ENCODE measurements around the gene HDAC4. TPM values are rescaled to one million over a fixed set of nuclear protein-coding genes. Genes with fewer than 3 reads are reported as not detected.

Gene HDAC4
- total and polyA plus RNA-seq, 2 experiments from 2014 or later: 9.3 to 10.8 TPM

DNA sequence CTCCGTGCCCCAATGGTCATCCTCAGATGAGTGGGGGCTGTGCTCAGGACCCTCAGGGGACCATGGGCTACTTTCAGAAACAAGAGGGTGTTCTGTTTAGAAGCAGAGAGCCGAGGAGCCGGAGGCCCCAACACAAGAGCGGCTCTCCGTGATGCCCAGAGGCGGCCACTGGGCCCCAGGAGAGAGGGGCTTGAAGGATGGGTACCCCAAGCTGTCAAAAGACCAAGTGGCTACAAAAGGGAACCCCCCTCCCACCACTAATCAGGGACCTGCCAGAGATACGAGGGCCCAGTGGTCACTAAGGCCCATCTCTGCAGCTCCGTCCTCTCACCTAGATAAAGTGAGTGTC lies 93.6 kb downstream of the HDAC4 start:
- H3K9me2 ChIP-seq (replicated peaks; ENCODE audit: insufficient read depth): no peaks in the 10 kb centered on the region
- peaks cover 84% of the 10 kb centered on the region for H3K79me2 ChIP-seq
- no peak overlapping the region for H3K27ac ChIP-seq
- no peak overlapping the region for H3K4me3 ChIP-seq
- no peak for DNase-seq (ENCODE audit: low spot score)
- no peak overlapping the region for H2AFZ ChIP-seq
- H3K4me2 ChIP-seq: no peak overlapping the region
- no peaks in the 10 kb centered on the region for H4K20me1 ChIP-seq (ENCODE audit: insufficient read depth, poor library complexity, severe bottlenecking)
- no peaks in the 10 kb centered on the region for H3K36me3 ChIP-seq (replicated peaks; ENCODE audit: insufficient read depth, low read depth)
- 89% methylated on average over 7 of the region's 8 CpGs for WGBS (ENCODE audit: low lambda C conversion rate, missing lambda C conversion rate)
- H3K27me3 ChIP-seq: no peaks in the 10 kb centered on the region
- TF ChIP-seq, protein P1, sequence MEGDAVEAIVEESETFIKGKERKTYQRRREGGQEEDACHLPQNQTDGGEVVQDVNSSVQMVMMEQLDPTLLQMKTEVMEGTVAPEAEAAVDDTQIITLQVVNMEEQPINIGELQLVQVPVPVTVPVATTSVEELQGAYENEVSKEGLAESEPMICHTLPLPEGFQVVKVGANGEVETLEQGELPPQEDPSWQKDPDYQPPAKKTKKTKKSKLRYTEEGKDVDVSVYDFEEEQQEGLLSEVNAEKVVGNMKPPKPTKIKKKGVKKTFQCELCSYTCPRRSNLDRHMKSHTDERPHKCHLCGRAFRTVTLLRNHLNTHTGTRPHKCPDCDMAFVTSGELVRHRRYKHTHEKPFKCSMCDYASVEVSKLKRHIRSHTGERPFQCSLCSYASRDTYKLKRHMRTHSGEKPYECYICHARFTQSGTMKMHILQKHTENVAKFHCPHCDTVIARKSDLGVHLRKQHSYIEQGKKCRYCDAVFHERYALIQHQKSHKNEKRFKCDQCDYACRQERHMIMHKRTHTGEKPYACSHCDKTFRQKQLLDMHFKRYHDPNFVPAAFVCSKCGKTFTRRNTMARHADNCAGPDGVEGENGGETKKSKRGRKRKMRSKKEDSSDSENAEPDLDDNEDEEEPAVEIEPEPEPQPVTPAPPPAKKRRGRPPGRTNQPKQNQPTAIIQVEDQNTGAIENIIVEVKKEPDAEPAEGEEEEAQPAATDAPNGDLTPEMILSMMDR (IDR thresholded peaks at IDR 0.05; ENCODE audit: poor library complexity): no peak
- TF ChIP-seq EZH2phosphoT487 (IDR thresholded peaks at IDR 0.05; ENCODE audit: low read depth, severe bottlenecking, unreplicated experiment) (no peak), EZH2 (IDR thresholded peaks at IDR 0.05; ENCODE audit: borderline replicate concordance) (no peak)
- H3K9me3 ChIP-seq (ENCODE audit: low read depth): no peaks in the 10 kb centered on the region
- peaks cover 74% of the 10 kb centered on the region for H3K4me1 ChIP-seq (ENCODE audit: insufficient read depth)

DNA sequence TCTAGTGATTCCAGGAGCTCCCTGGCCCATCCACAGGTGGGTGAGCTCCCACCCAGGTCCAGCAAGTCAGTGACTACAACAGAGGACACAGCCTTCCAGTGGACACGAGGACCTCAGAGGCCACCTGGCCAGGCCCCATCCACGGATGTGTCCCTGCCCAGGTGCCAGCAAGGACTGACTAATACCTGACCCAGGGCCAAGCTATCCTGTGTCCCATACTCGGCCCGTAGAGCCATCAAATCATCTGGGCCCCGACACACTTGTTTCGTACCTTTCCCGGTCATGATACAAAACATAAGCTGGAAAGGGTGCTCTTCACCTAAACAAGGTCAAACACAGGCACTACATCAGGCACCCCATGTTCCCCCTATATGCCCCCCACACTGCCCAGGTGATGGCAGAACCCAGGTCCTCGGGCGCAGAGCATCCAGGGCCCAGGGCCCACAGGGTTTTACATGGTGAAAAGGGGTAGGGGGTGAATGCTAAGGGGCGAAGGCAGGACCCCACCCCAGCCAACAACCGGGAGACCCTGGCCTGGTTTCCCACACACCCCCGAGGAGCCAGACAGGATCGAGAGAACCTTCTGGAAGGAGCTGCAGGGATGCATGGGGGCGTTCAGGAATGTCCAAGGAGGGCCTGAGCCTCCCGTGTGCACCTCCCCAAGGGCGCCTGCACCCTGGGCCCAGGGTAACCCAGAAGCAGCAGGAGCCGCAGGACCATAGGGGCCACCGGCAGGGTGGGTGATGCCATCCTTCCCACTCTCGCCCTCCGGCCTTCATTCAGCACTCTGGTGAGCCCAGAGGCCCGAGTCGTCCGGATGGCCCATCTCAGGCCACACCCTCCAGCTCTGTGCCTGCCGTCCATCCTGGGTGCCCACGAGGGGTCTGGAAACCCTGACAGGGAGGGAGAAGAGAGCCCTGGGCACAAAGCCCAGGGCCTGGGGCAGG lies 94.3 kb downstream of the HDAC4 start:
- peaks cover 84% of the 10 kb centered on the region for H3K79me2 ChIP-seq
- no peaks in the 10 kb centered on the region for H3K9me3 ChIP-seq (ENCODE audit: low read depth)
- H2AFZ ChIP-seq: no peak overlapping the region
- H3K27me3 ChIP-seq: no peaks in the 10 kb centered on the region
- TF ChIP-seq EZH2phosphoT487 (IDR thresholded peaks at IDR 0.05; ENCODE audit: low read depth, severe bottlenecking, unreplicated experiment) (no peak), EZH2 (IDR thresholded peaks at IDR 0.05; ENCODE audit: borderline replicate concordance) (no peak)
- TF ChIP-seq, protein P1 (IDR thresholded peaks at IDR 0.05; ENCODE audit: poor library complexity): no peak
- WGBS (ENCODE audit: low lambda C conversion rate, missing lambda C conversion rate): 95% methylated on average over 25 of the region's 25 CpGs
- DNase-seq (ENCODE audit: low spot score): no peak
- H3K36me3 ChIP-seq (replicated peaks; ENCODE audit: insufficient read depth, low read depth): no peaks in the 10 kb centered on the region
- H4K20me1 ChIP-seq (ENCODE audit: insufficient read depth, poor library complexity, severe bottlenecking): no peaks in the 10 kb centered on the region
- no peak overlapping the region for H3K27ac ChIP-seq
- H3K4me2 ChIP-seq: no peak overlapping the region
- H3K4me3 ChIP-seq: no peak overlapping the region
- H3K9me2 ChIP-seq (replicated peaks; ENCODE audit: insufficient read depth): no peaks in the 10 kb centered on the region
- peaks cover 74% of the 10 kb centered on the region for H3K4me1 ChIP-seq (ENCODE audit: insufficient read depth)

DNA sequence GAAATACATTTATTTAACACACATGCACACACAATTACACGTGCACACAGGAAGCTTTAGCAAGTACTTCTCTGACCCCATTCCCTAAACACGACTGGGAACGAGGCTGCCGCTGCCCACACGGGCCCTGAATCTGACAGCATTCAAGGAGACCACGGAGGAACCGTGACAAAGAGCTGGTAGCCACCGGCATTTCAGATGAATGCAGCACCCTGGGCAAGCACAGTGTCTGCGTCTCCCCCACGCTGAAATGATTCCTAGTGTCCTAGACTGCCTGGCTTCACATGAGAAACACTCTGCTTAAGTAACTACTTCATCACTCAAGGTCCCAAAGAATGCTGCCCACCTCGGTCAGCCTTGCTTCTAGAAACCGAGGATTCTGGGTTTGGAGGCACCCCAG lies 95.0 kb downstream of the HDAC4 start:
- no peak overlapping the region for H3K4me2 ChIP-seq
- no peaks in the 10 kb centered on the region for H3K27me3 ChIP-seq
- TF ChIP-seq EZH2 (IDR thresholded peaks at IDR 0.05; ENCODE audit: borderline replicate concordance) (no peak), EZH2phosphoT487 (IDR thresholded peaks at IDR 0.05; ENCODE audit: low read depth, severe bottlenecking, unreplicated experiment) (no peak)
- TF ChIP-seq, protein P1 (IDR thresholded peaks at IDR 0.05; ENCODE audit: poor library complexity): no peak
- peaks cover 84% of the 10 kb centered on the region for H3K79me2 ChIP-seq
- H3K9me2 ChIP-seq (replicated peaks; ENCODE audit: insufficient read depth): no peaks in the 10 kb centered on the region
- H3K4me1 ChIP-seq (ENCODE audit: insufficient read depth): peaks cover 69% of the 10 kb centered on the region
- H4K20me1 ChIP-seq (ENCODE audit: insufficient read depth, poor library complexity, severe bottlenecking): no peaks in the 10 kb centered on the region
- no peak for DNase-seq (ENCODE audit: low spot score)
- no peak overlapping the region for H3K27ac ChIP-seq
- H3K9me3 ChIP-seq (ENCODE audit: low read depth): no peaks in the 10 kb centered on the region
- H2AFZ ChIP-seq: no peak overlapping the region
- no peaks in the 10 kb centered on the region for H3K36me3 ChIP-seq (replicated peaks; ENCODE audit: insufficient read depth, low read depth)
- H3K4me3 ChIP-seq: no peak overlapping the region
- 90% methylated on average over 12 of the region's 12 CpGs for WGBS (ENCODE audit: low lambda C conversion rate, missing lambda C conversion rate)
